ENCODE results near the gene NR1I3.

DNA sequence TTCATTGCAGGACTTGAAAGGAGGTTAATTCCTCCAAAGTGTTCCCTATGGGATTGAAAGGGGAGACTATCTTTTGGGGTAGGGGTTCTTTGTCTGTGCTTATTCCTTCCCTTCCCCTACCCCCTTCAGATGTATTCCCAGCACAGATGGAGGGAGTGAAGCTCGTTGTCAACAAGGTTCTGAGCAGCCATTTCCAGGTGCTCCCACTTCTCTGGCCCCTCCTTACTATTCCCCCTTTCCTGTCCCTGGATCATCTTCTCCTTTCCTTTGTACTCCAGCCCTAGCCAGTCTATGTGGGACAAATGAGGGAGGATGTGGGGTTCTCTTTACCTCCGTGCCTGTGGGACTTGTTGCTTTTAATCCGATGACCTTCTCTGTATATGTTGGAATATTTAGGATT, 11.2 kb downstream of the NR1I3 start:
- TF ChIP-seq, protein P1, sequence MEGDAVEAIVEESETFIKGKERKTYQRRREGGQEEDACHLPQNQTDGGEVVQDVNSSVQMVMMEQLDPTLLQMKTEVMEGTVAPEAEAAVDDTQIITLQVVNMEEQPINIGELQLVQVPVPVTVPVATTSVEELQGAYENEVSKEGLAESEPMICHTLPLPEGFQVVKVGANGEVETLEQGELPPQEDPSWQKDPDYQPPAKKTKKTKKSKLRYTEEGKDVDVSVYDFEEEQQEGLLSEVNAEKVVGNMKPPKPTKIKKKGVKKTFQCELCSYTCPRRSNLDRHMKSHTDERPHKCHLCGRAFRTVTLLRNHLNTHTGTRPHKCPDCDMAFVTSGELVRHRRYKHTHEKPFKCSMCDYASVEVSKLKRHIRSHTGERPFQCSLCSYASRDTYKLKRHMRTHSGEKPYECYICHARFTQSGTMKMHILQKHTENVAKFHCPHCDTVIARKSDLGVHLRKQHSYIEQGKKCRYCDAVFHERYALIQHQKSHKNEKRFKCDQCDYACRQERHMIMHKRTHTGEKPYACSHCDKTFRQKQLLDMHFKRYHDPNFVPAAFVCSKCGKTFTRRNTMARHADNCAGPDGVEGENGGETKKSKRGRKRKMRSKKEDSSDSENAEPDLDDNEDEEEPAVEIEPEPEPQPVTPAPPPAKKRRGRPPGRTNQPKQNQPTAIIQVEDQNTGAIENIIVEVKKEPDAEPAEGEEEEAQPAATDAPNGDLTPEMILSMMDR (IDR thresholded peaks at IDR 0.05; ENCODE audit: poor library complexity): no peak
- TF ChIP-seq EZH2phosphoT487 (IDR thresholded peaks at IDR 0.05; ENCODE audit: low read depth, severe bottlenecking, unreplicated experiment) (no peak), EZH2 (IDR thresholded peaks at IDR 0.05; ENCODE audit: borderline replicate concordance) (no peak)
